SK-N-SH treated with all-trans-retinoic acid at 6 μM for 48 hours (cell line): ENCODE results near the gene BTN2A1.

Experiments used
- ATAC-seq: fragments of 200-7000 bp; cut with Tn5 transposase; 3 replicates; pipeline ENCODE4 v1.9.1; 2020; ENCODE audit warnings: mild to moderate bottlenecking, moderate library complexity
- ARNTL ChIP-seq: fragments of 450-650 bp; formaldehyde crosslinking; IDR thresholded peaks from 2 replicates; pipeline ENCODE4 v1.5.0; 2020; ENCODE audit warnings: low read depth, mild to moderate bottlenecking, moderate library complexity, borderline replicate concordance
- BACH2 ChIP-seq: fragments of 250-450 bp; sonication (Bioruptor Pico); IDR thresholded peaks from 2 replicates; pipeline ENCODE4 v1.9.0; 2021; ENCODE audit warnings: mild to moderate bottlenecking, borderline replicate concordance
- CSRNP3 ChIP-seq: fragments of 250-450 bp; sonication (Bioruptor Pico); IDR thresholded peaks from 2 replicates; pipeline ENCODE4 v1.5.1; 2021; ENCODE audit warnings: mild to moderate bottlenecking, moderate library complexity
- ESRRG ChIP-seq: fragments of 250-450 bp; sonication (Bioruptor Pico); IDR thresholded peaks from 2 replicates; pipeline ENCODE4 v1.6.1; 2021; ENCODE audit warnings: mild to moderate bottlenecking
- GLIS3 ChIP-seq: fragments of 250-450 bp; sonication (Bioruptor Pico); IDR thresholded peaks from 2 replicates; pipeline ENCODE4 v1.5.0; 2020; ENCODE audit warnings: mild to moderate bottlenecking, moderate library complexity
- ISL1 ChIP-seq: fragments of 250-450 bp; sonication (Bioruptor Pico); IDR thresholded peaks from 2 replicates; pipeline ENCODE4 v2.1.2; 2022; ENCODE audit warnings: mild to moderate bottlenecking, moderate library complexity
- OSR1 ChIP-seq: fragments of 250-450 bp; sonication (Bioruptor Pico); IDR thresholded peaks from 2 replicates; pipeline ENCODE4 v1.8.0; 2022; ENCODE audit warnings: moderate library complexity, mild to moderate bottlenecking, inconsistent platforms
- PATZ1 ChIP-seq: fragments of 250-450 bp; sonication (Bioruptor Pico); IDR thresholded peaks from 2 replicates; pipeline ENCODE4 v1.8.0; 2020; ENCODE audit warnings: mild to moderate bottlenecking, moderate library complexity, borderline replicate concordance
- POU6F1 ChIP-seq: fragments of 250-450 bp; sonication (Bioruptor Pico); IDR thresholded peaks from 2 replicates; pipeline ENCODE4 v1.8.0; 2021; ENCODE audit warnings: low read depth, mild to moderate bottlenecking, moderate library complexity, borderline replicate concordance
- PPARA ChIP-seq: fragments of 250-450 bp; sonication (Bioruptor Pico); IDR thresholded peaks from 2 replicates; pipeline ENCODE4 v1.5.0; 2020; ENCODE audit warnings: mild to moderate bottlenecking, borderline replicate concordance
- RARB ChIP-seq: fragments of 250-450 bp; sonication (Bioruptor Pico); IDR thresholded peaks from 2 replicates; pipeline ENCODE4 v1.8.0; 2021; ENCODE audit warnings: mild to moderate bottlenecking, moderate library complexity
- SNAI2 ChIP-seq: fragments of 250-450 bp; sonication (Bioruptor Pico); IDR thresholded peaks from 2 replicates; pipeline ENCODE4 v1.5.0; 2020; ENCODE audit warnings: mild to moderate bottlenecking, moderate library complexity
- TCF4 ChIP-seq: fragments of 250-450 bp; sonication (Bioruptor Pico); IDR thresholded peaks from 2 replicates; pipeline ENCODE4 v1.8.0; 2021; ENCODE audit warnings: mild to moderate bottlenecking, moderate library complexity, borderline replicate concordance
- TOX ChIP-seq: fragments of 250-450 bp; sonication (Bioruptor Pico); IDR thresholded peaks from 2 replicates; pipeline ENCODE4 v1.8.0; 2021; ENCODE audit warnings: mild to moderate bottlenecking, moderate library complexity, borderline replicate concordance
- TSHZ2 ChIP-seq: fragments of 250-450 bp; sonication (Bioruptor Pico); IDR thresholded peaks from 2 replicates; pipeline ENCODE4 v1.5.0; 2020; ENCODE audit warnings: mild to moderate bottlenecking, moderate library complexity
- ZC3H10 ChIP-seq: fragments of 250-450 bp; sonication (Bioruptor Pico); IDR thresholded peaks from 2 replicates; pipeline ENCODE4 v1.5.1; 2021; ENCODE audit warnings: mild to moderate bottlenecking, moderate library complexity
- ZFP3 ChIP-seq: fragments of 250-450 bp; sonication (Bioruptor Pico); IDR thresholded peaks from 2 replicates; pipeline ENCODE4 v1.5.0; 2020; ENCODE audit warnings: mild to moderate bottlenecking, moderate library complexity
- ZNF565 ChIP-seq: fragments of 450-650 bp; formaldehyde crosslinking; conservative IDR thresholded peaks from 2 replicates; pipeline ENCODE4 v1.5.0; 2020; ENCODE audit warnings: low read depth, mild to moderate bottlenecking, moderate library complexity
- ZNF70 ChIP-seq: fragments of 450-650 bp; formaldehyde crosslinking; IDR thresholded peaks from 2 replicates; pipeline ENCODE4 v1.5.0; 2020; ENCODE audit warnings: mild to moderate bottlenecking, moderate library complexity
- ZNF8 ChIP-seq: fragments of 450-650 bp; formaldehyde crosslinking; IDR thresholded peaks from 2 replicates; pipeline ENCODE4 v1.5.0; 2020; ENCODE audit warnings: mild to moderate bottlenecking, moderate library complexity
- TF ChIP-seq, protein P1 (sequence below): fragments of 250-450 bp; sonication (Bioruptor Pico); IDR thresholded peaks from 2 replicates; pipeline ENCODE4 v1.5.1; 2020; ENCODE audit warnings: low read depth, mild to moderate bottlenecking, moderate library complexity

Gene BTN2A1

DNA sequence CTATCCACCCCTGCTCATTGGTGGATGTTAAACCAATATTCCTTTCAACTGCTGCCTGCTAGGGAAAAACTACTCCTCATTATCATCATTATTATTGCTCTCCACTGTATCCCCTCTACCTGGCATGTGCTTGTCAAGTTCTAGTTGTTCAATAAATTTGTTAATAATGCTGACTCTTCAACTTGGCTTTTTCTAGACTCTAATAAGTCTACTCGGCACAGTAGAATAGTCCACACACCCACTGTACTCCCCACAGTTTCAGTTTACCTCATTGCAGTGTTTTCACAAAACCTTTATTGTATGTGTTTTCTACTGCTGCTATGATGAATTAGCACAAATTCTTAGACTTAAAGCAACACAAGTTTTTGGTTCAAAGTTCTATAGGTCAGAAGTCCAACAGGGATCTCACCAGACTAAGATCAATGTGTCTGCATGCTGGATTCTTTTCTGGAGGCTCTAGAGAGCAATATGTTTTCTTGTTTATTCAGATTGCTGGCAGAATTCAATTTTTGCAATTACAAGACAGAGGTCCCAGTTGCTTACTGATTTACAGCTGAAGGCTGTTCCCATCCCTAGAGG, 42.6 kb upstream of the BTN2A1 start:
- TF ChIP-seq OSR1 (CRISPR knock-in tag) (no peak), ZFP3 (CRISPR knock-in tag) (no peak), RARB (no peak), ISL1 (CRISPR knock-in tag) (no peak), PPARA (no peak), TCF4 (no peak), ARNTL (no peak), GLIS3 (CRISPR knock-in tag) (no peak), ESRRG (CRISPR knock-in tag) (no peak)
- TF ChIP-seq, protein P1, sequence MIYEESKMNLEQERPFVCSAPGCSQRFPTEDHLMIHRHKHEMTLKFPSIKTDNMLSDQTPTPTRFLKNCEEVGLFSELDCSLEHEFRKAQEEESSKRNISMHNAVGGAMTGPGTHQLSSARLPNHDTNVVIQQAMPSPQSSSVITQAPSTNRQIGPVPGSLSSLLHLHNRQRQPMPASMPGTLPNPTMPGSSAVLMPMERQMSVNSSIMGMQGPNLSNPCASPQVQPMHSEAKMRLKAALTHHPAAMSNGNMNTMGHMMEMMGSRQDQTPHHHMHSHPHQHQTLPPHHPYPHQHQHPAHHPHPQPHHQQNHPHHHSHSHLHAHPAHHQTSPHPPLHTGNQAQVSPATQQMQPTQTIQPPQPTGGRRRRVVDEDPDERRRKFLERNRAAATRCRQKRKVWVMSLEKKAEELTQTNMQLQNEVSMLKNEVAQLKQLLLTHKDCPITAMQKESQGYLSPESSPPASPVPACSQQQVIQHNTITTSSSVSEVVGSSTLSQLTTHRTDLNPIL (CRISPR knock-in tag) = no peak

GRCh38 chr6:26415791-26416190, 42.0 kb upstream of the BTN2A1 start:
- ATAC-seq = no peak
- TF ChIP-seq ZFP3 (CRISPR knock-in tag) = no peak
- no peak for TF ChIP-seq ARNTL
- TF ChIP-seq POU6F1 (CRISPR knock-in tag) = no peak
- TF ChIP-seq ESRRG (CRISPR knock-in tag) = no peak
- no peak for TF ChIP-seq RARB
- no peak for TF ChIP-seq ZNF565 (CRISPR knock-in tag)
- no peak for TF ChIP-seq TSHZ2 (CRISPR knock-in tag)
- TF ChIP-seq, protein P1 (CRISPR knock-in tag) = no peak
- no peak for TF ChIP-seq TOX
- TF ChIP-seq, all 23 proteins: peak for 0

More for the DNA sequence above, 42.6 kb upstream of the BTN2A1 start:
- ATAC-seq = no peak

- ATAC-seq = no peak
- no peak for TF ChIP-seq POU6F1 (CRISPR knock-in tag)
- no peak for TF ChIP-seq OSR1 (CRISPR knock-in tag)
- TF ChIP-seq BACH2 (CRISPR knock-in tag) = no peak
- TF ChIP-seq CSRNP3 (CRISPR knock-in tag) = no peak
- no peak for TF ChIP-seq PPARA
- TF ChIP-seq ISL1 (CRISPR knock-in tag) = no peak
- TF ChIP-seq ZNF565 (CRISPR knock-in tag) = no peak
- no peak for TF ChIP-seq RARB
- TF ChIP-seq PATZ1 (CRISPR knock-in tag) = no peak
- no peak for TF ChIP-seq ZNF70
- TF ChIP-seq ZC3H10 (CRISPR knock-in tag) = no peak
- no peak for TF ChIP-seq ARNTL
- no peak for TF ChIP-seq TCF4
- TF ChIP-seq SNAI2 (CRISPR knock-in tag) = no peak
- no peak for TF ChIP-seq ZNF8 (CRISPR knock-in tag)
- TF ChIP-seq TSHZ2 (CRISPR knock-in tag) = no peak
Observed at GRCh38 chr6:26416288-26416687, 41.5 kb upstream of the BTN2A1 start.
